K562 (cell line): Measurements from ENCODE around the gene HNF4A. TPM values are rescaled to one million over a fixed set of nuclear protein-coding genes. Genes with fewer than 3 reads are reported as not detected.
A peak's percentile ranks its signal among the peaks of the same experiment; 100 is the strongest.

Source experiments
- CBX8 ChIP-seq: fragments of 200-600 bp; sonication (generic); IDR thresholded peaks from 2 replicates; pipeline ENCODE4 v1.6.1; 2012; ENCODE audit warnings: borderline replicate concordance, mixed run types, low read depth, mild to moderate bottlenecking, moderate library complexity, mixed read lengths, low read length, control low read depth, inconsistent platforms; ENCODE audit not compliant: poor library complexity, severe bottlenecking; ENCODE audit errors: extremely low read depth
- KDM4B ChIP-seq, 2 experiments: fragments of 450-650 bp in 1 of 2; sonication (generic) in 1 of 2; IDR thresholded peaks; 2 replicates each; pipeline ENCODE4 v1.6.1; 2016 to 2017; ENCODE audit warnings: borderline replicate concordance in 2 of 2, antibody characterized with exemption in 1 of 2, low read depth in 1 of 2, mild to moderate bottlenecking in 1 of 2
- MYC ChIP-seq, 2 experiments: fragments of 250-450 bp in 1 of 2; sonication (Bioruptor Pico) in 1 of 2; IDR thresholded peaks; 2 replicates each; pipeline versions ENCODE4 v1.5.1 to v1.6.1; 2012 to 2021; ENCODE audit warnings: low read depth in 2 of 2, borderline replicate concordance in 1 of 2, improper control_type of control experiment in 1 of 2, low read length in 1 of 2, mild to moderate bottlenecking in 1 of 2, moderate library complexity in 1 of 2
- NR2C2 ChIP-seq, 2 experiments: fragments of 200-800 bp in 1 of 2; sonication (Bioruptor generic) in 1 of 2; sonication (generic) in 1 of 2; formaldehyde crosslinking in 1 of 2; IDR thresholded peaks; 2 replicates each; pipeline versions ENCODE4 v1.6.1 to v1.8.0; 2016 to 2022; ENCODE audit warnings: mild to moderate bottlenecking in 1 of 2, missing compliant biosample characterization in 1 of 2, missing genetic modification characterization in 1 of 2, missing genetic modification reagents in 1 of 2
- REST ChIP-seq, 2 experiments: fragments of 450-650 bp; formaldehyde crosslinking in 1 of 2; IDR thresholded peaks; 2 replicates each; pipeline versions ENCODE4 v1.4.0 to v1.6.1; 2014 to 2020; ENCODE audit warnings: mild to moderate bottlenecking in 2 of 2, borderline replicate concordance in 1 of 2, low read depth in 1 of 2
- RUNX1 ChIP-seq: sonication (generic); IDR thresholded peaks from 2 replicates; pipeline ENCODE4 v1.6.1; 2016; ENCODE audit warnings: antibody characterized with exemption, low read depth
- SMARCC2 ChIP-seq: fragments of 450-650 bp; IDR thresholded peaks from 2 replicates; pipeline ENCODE4 v1.6.1; 2017; ENCODE audit warnings: antibody characterized with exemption, moderate library complexity, mild to moderate bottlenecking, low read depth
- TAF9B ChIP-seq: fragments of 450-650 bp; IDR thresholded peaks from 2 replicates; pipeline ENCODE4 v1.6.1; 2018; ENCODE audit warnings: mild to moderate bottlenecking; ENCODE audit not compliant: partially characterized antibody
- TRIM25 ChIP-seq: fragments of 450-650 bp; IDR thresholded peaks from 2 replicates; pipeline ENCODE4 v1.7.0; 2016; ENCODE audit warnings: borderline replicate concordance
- VEZF1 ChIP-seq: fragments of 200-800 bp; sonication (Bioruptor generic); IDR thresholded peaks from 2 replicates; pipeline ENCODE4 v1.6.1; 2017; ENCODE audit warnings: missing genetic modification characterization, missing compliant biosample characterization
- ZNF24 ChIP-seq: fragments of 450-650 bp; IDR thresholded peaks from 2 replicates; pipeline ENCODE4 v1.6.1; 2016
- ZNF583 ChIP-seq: fragments of 250-450 bp; sonication (Bioruptor Pico); IDR thresholded peaks from 2 replicates; pipeline ENCODE4 v1.4.0; 2020
- polyA plus RNA-seq, 8 experiments: library from polyadenylated mRNA; depleted of rRNA in 4 of 8; stranded (reverse) in 5 of 8; unstranded in 3 of 8; fragments of >200 nt; fragmentation: Nextera tagmentation in 2 of 8; fragmentation: Illumina TruSeq in 1 of 8; extraction: Ambion mirVana in 2 of 8; extraction: Trizol in 1 of 8; gene quantifications; 2 replicates each; pipeline versions ENCODE4 v1.2.1 to v1.2.3, GENCODE V29; 2011 to 2014; ENCODE audit warnings: inconsistent platforms in 1 of 8, missing spikeins in 1 of 8
- total RNA-seq, 7 experiments: library from RNA; depleted of rRNA in 6 of 7; stranded (reverse); fragments of >200 nt in 6 of 7; fragmentation: Illumina TruSeq in 2 of 7; extraction: Trizol in 2 of 7; gene quantifications; 2 replicates each; pipeline versions ENCODE4 v1.2.1 to v1.2.3, GENCODE V29; 2011 to 2021; ENCODE audit warnings: low replicate concordance in 1 of 7

HNF4A gene
- total and polyA plus RNA-seq, 9 of the 15 experiments (the other 6 are each of a cell fraction or from before 2014, with no cell fraction given): 0.03 to 0.27 (median 0.08) TPM; not detected in 5

GRCh38 chr20:44475694-44476560 lies 120.4 kb downstream of the HNF4A start, which contains the start of gene TTPAL (continued):
- no peak for TF ChIP-seq TRIM25
- TF ChIP-seq RUNX1: peak; percentile 67; the same call in 1 of the 2 replicates
- TF ChIP-seq MYC (IDR thresholded peaks at IDR 0.05; ENCODE audit: low read depth, low read length): peak; percentile 84
- no peak for TF ChIP-seq MYC (CRISPR knock-in tag; IDR thresholded peaks at IDR 0.05; ENCODE audit: borderline replicate concordance, low read depth)
- TF ChIP-seq TAF9B: peak; percentile 52
- no peak for TF ChIP-seq NR2C2 (CRISPR knock-in tag; IDR thresholded peaks at IDR 0.05)
- peak; percentile 30; the same call in 1 of the 2 replicates for TF ChIP-seq NR2C2 (tag; IDR thresholded peaks at IDR 0.05)
- TF ChIP-seq KDM4B (IDR thresholded peaks at IDR 0.05; ENCODE audit: borderline replicate concordance in 2 of 2, low read depth in 1 of 2): peak in 1 of 2 experiments; percentile 62; a peak in 1 of 4 replicates
- TF ChIP-seq ZNF24: 0 out of 2 replicates have a peak, but pooled peaks have one; percentile 23
- TF ChIP-seq ZNF583 (CRISPR knock-in tag): 0 out of 2 replicates have a peak, but pooled peaks have one; percentile 26
- peak; percentile 78 for TF ChIP-seq VEZF1 (CRISPR knock-in tag)
- TF ChIP-seq SMARCC2: 0 out of 2 replicates have a peak, but pooled peaks have one; percentile 51
- no peak; the same call in 1 of the 2 replicates for TF ChIP-seq REST (IDR thresholded peaks at IDR 0.05; ENCODE audit: borderline replicate concordance)
- TF ChIP-seq REST (CRISPR knock-in tag; IDR thresholded peaks at IDR 0.05; ENCODE audit: low read depth): peak; percentile 41; the same call in 1 of the 2 replicates
- no peak for TF ChIP-seq CBX8
